Mammary epithelial cell (primary cell): ENCODE measurements around the gene TBC1D24.
"Not testable (repeated sequence)": the region's sequence is repeated elsewhere in the genome, so short reads cannot be mapped to it uniquely, and the experiment has no call there.

Experiments
- EZH2 ChIP-seq: IDR thresholded peaks from 2 replicates; pipeline ENCODE4 v1.6.1; 2012; ENCODE audit warnings: low read length, inconsistent platforms, borderline replicate concordance
- TF ChIP-seq, protein P1 (sequence below), 2 donors: IDR thresholded peaks in 1 of 2; conservative IDR thresholded peaks in 1 of 2; 2 replicates each; pipeline ENCODE4 v1.5.1; 2011 to 2012; ENCODE audit warnings: inconsistent platforms in 2 of 2, low read length in 2 of 2, mild to moderate bottlenecking in 2 of 2, control low read depth in 1 of 2, low read depth in 1 of 2; ENCODE audit not compliant: insufficient read depth in 1 of 2; ENCODE audit errors: extremely low read depth in 1 of 2

DNA sequence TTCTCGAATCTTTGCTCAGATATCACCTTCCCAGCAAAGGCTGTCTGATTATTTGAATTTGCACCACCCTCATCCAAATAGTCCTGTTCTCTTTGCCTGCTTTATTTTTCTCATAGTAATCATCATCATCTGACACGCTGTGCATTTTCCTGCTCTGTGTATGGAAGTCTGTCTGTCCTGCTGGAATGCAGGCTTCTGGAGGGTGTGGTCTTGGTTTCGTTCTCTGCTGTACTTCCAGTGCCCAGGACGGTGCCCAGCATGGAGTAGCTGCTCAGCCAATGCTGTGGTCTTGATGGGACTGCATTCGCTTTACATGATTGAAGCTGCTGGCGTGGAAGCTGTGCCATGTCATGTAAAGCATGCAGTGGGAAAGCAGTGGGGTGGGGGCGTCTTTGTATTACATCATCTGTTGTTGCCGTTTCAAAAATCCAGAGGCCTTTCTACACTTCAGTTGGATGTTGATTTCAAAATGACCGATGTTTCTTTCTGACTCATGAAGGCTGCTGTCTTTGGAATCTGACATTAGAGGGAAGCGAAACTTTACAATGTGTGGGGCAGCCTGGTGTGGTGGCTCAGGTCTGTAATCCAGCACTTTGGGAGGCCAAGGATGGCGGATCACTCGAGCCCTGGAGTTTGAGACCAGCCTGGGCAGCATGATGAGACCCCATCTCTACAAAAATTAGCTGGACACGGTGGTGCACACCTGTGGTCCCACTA is 79.9 kb downstream of the TBC1D24 start:
- TF ChIP-seq EZH2: not testable (repeated sequence)
- TF ChIP-seq, protein P1, sequence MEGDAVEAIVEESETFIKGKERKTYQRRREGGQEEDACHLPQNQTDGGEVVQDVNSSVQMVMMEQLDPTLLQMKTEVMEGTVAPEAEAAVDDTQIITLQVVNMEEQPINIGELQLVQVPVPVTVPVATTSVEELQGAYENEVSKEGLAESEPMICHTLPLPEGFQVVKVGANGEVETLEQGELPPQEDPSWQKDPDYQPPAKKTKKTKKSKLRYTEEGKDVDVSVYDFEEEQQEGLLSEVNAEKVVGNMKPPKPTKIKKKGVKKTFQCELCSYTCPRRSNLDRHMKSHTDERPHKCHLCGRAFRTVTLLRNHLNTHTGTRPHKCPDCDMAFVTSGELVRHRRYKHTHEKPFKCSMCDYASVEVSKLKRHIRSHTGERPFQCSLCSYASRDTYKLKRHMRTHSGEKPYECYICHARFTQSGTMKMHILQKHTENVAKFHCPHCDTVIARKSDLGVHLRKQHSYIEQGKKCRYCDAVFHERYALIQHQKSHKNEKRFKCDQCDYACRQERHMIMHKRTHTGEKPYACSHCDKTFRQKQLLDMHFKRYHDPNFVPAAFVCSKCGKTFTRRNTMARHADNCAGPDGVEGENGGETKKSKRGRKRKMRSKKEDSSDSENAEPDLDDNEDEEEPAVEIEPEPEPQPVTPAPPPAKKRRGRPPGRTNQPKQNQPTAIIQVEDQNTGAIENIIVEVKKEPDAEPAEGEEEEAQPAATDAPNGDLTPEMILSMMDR (conservative IDR thresholded peaks at IDR 0.05 in 1 of 2, IDR thresholded peaks at IDR 0.05 in 1 of 2; ENCODE audit: extremely low read depth in 1 of 2, insufficient read depth in 1 of 2, low read depth in 1 of 2, low read length in 2 of 2): not testable (repeated sequence)
